Neural progenitor cell (in vitro differentiated cells): ENCODE measurements around the gene PPARG.

Experiments used
- EZH2 ChIP-seq: fragments of 200-600 bp; sonication (generic); IDR thresholded peaks from 2 replicates; pipeline ENCODE4 v1.6.1; 2017; ENCODE audit warnings: antibody characterized with exemption, mild to moderate bottlenecking, moderate library complexity
- EZH2phosphoT487 ChIP-seq: fragments of 200-600 bp; sonication (generic); IDR thresholded peaks from 2 replicates; pipeline ENCODE4 v1.6.1; 2017; ENCODE audit warnings: antibody characterized with exemption
- TF ChIP-seq, protein P1 (sequence below): fragments of 200-600 bp; sonication (generic); IDR thresholded peaks from 2 replicates; pipeline ENCODE4 v1.5.1; 2017; ENCODE audit warnings: antibody characterized with exemption, mild to moderate bottlenecking

DNA sequence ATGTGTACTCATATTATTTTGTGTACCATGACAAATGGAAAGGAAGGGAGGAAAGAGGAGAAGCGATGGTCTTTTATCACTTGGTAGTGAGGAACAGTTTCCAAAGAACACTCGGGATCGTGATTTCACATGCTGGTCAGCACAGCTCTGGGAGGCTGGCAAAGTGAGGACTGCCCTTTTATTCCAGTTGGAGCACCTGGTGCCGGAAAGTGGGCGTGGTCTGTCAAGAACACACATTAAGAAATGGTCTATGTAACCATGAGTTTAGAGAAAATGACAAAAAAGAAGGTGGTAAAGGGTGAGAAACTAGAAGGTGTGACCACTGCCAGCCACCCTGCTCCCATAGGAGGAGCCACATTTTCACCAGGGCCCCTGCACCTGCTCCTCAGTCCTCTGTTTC lies 188.4 kb downstream of the PPARG start:
- TF ChIP-seq, protein P1, sequence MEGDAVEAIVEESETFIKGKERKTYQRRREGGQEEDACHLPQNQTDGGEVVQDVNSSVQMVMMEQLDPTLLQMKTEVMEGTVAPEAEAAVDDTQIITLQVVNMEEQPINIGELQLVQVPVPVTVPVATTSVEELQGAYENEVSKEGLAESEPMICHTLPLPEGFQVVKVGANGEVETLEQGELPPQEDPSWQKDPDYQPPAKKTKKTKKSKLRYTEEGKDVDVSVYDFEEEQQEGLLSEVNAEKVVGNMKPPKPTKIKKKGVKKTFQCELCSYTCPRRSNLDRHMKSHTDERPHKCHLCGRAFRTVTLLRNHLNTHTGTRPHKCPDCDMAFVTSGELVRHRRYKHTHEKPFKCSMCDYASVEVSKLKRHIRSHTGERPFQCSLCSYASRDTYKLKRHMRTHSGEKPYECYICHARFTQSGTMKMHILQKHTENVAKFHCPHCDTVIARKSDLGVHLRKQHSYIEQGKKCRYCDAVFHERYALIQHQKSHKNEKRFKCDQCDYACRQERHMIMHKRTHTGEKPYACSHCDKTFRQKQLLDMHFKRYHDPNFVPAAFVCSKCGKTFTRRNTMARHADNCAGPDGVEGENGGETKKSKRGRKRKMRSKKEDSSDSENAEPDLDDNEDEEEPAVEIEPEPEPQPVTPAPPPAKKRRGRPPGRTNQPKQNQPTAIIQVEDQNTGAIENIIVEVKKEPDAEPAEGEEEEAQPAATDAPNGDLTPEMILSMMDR = no peak
- no peak for TF ChIP-seq EZH2phosphoT487
- no peak for TF ChIP-seq EZH2
